HEK293 (cell line): ENCODE results near the gene MTERF4.

Experiments used
- CTCF ChIA-PET: fragments of 350-600 bp; formaldehyde crosslinking; extraction: SDS; loops from one replicate; lab custom pipeline; 2021; ENCODE audit warnings: antibody characterized with exemption; lab: Yijun Ruan, JAX
- POLR2A ChIA-PET: fragments of 300-600 bp; formaldehyde crosslinking; extraction: SDS; loops from one replicate; lab custom pipeline; 2020; ENCODE audit warnings: antibody characterized with exemption, inconsistent platforms; lab: Yijun Ruan, JAX
- H3K27ac ChIP-seq: fragments of 200-500 bp; sonication (Bioruptor generic); 2 replicates; pipeline ENCODE4 v1.5.1; 2014; ENCODE audit warnings: low read depth, low read length, control low read depth, inconsistent platforms; ENCODE audit errors: extremely low read depth
- H3K36me3 ChIP-seq, 2 experiments: fragments of 200-500 bp in 1 of 2; sonication (Bioruptor generic) in 1 of 2; 1 replicate in 1 of 2; 2 replicates in 1 of 2; pipeline ENCODE4 v1.5.1; 2014 to 2017; ENCODE audit warnings: inconsistent platforms in 2 of 2, low read length in 2 of 2; ENCODE audit not compliant: control insufficient read depth in 2 of 2, insufficient read depth in 1 of 2
- H3K4me1 ChIP-seq: fragments of 200-500 bp; sonication (Bioruptor generic); 2 replicates; pipeline ENCODE4 v1.5.1; 2014; ENCODE audit warnings: mild to moderate bottlenecking, low read length, inconsistent platforms; ENCODE audit not compliant: control insufficient read depth, insufficient read depth
- H3K4me3 ChIP-seq: 2 replicates; pipeline ENCODE4 v1.5.1; 2011; ENCODE audit warnings: low read depth, mild to moderate bottlenecking, control low read depth, low read length, moderate library complexity
- H3K9me3 ChIP-seq: fragments of 200-500 bp; sonication (Bioruptor generic); 2 replicates; pipeline ENCODE4 v1.5.1; 2014; ENCODE audit warnings: low read depth, low read length, inconsistent platforms; ENCODE audit not compliant: control insufficient read depth, insufficient read depth
- EGR2 ChIP-seq: fragments of 450-650 bp; formaldehyde crosslinking; IDR thresholded peaks from 2 replicates; pipeline ENCODE4 v1.5.1; 2016; ENCODE audit warnings: low read depth, missing biosample characterization, missing genetic modification characterization
- MZF1 ChIP-seq: fragments of 450-650 bp; formaldehyde crosslinking; IDR thresholded peaks from 2 replicates; pipeline ENCODE4 v1.5.1; 2017; ENCODE audit warnings: missing biosample characterization, missing genetic modification characterization, borderline replicate concordance
- OVOL3 ChIP-seq: fragments of 450-650 bp; formaldehyde crosslinking; IDR thresholded peaks from 2 replicates; pipeline ENCODE4 v1.5.1; 2016; ENCODE audit warnings: missing biosample characterization, missing genetic modification characterization
- RBAK ChIP-seq: fragments of 450-650 bp; formaldehyde crosslinking; IDR thresholded peaks from 2 replicates; pipeline ENCODE4 v1.5.1; 2016; ENCODE audit warnings: missing biosample characterization, missing genetic modification characterization
- SP3 ChIP-seq: fragments of 450-650 bp; formaldehyde crosslinking; IDR thresholded peaks from 2 replicates; pipeline ENCODE4 v1.5.1; 2016; ENCODE audit warnings: missing biosample characterization, missing genetic modification characterization
- WT1 ChIP-seq: fragments of 450-650 bp; formaldehyde crosslinking; IDR thresholded peaks from 2 replicates; pipeline ENCODE4 v1.5.1; 2016; ENCODE audit warnings: missing biosample characterization, missing genetic modification characterization
- ZBTB8A ChIP-seq: fragments of 450-650 bp; formaldehyde crosslinking; IDR thresholded peaks from 2 replicates; pipeline ENCODE4 v1.5.1; 2016; ENCODE audit warnings: missing biosample characterization, missing genetic modification characterization
- ZFHX2 ChIP-seq: fragments of 450-650 bp; formaldehyde crosslinking; conservative IDR thresholded peaks from 2 replicates; pipeline ENCODE4 v1.5.1; 2016; ENCODE audit warnings: missing biosample characterization, missing genetic modification characterization
- ZFP69B ChIP-seq: fragments of 450-650 bp; formaldehyde crosslinking; IDR thresholded peaks from 2 replicates; pipeline ENCODE4 v1.5.1; 2016; ENCODE audit warnings: missing biosample characterization, missing genetic modification characterization
- ZIC2 ChIP-seq: fragments of 450-650 bp; formaldehyde crosslinking; IDR thresholded peaks from 2 replicates; pipeline ENCODE4 v1.5.1; 2016; ENCODE audit warnings: missing biosample characterization, missing genetic modification characterization
- ZNF169 ChIP-seq: fragments of 450-650 bp; formaldehyde crosslinking; IDR thresholded peaks from 2 replicates; pipeline ENCODE4 v1.5.1; 2016; ENCODE audit warnings: missing biosample characterization, missing genetic modification characterization
- ZNF266 ChIP-seq: fragments of 450-650 bp; formaldehyde crosslinking; IDR thresholded peaks from 2 replicates; pipeline ENCODE4 v1.5.1; 2016; ENCODE audit warnings: missing biosample characterization, missing genetic modification characterization, low read depth
- ZNF549 ChIP-seq: fragments of 450-650 bp; IDR thresholded peaks from 2 replicates; pipeline ENCODE4 v1.5.1; 2018; ENCODE audit warnings: missing biosample characterization, missing genetic modification characterization, mild to moderate bottlenecking, inconsistent platforms, moderate library complexity
- ZNF610 ChIP-seq: fragments of 450-650 bp; formaldehyde crosslinking; IDR thresholded peaks from 2 replicates; pipeline ENCODE4 v1.5.1; 2016; ENCODE audit warnings: missing biosample characterization, missing genetic modification characterization, borderline replicate concordance
- ZNF623 ChIP-seq: fragments of 450-650 bp; formaldehyde crosslinking; IDR thresholded peaks from 2 replicates; pipeline ENCODE4 v1.5.1; 2016; ENCODE audit warnings: missing biosample characterization, missing genetic modification characterization
- ZNF747 ChIP-seq: fragments of 450-650 bp; formaldehyde crosslinking; IDR thresholded peaks from 2 replicates; pipeline ENCODE4 v1.5.1; 2016; ENCODE audit warnings: missing biosample characterization, missing genetic modification characterization
- ZNF785 ChIP-seq: fragments of 450-650 bp; formaldehyde crosslinking; IDR thresholded peaks from 2 replicates; pipeline ENCODE4 v1.5.1; 2016; ENCODE audit warnings: missing biosample characterization, missing genetic modification characterization
- TF ChIP-seq, protein P1 (sequence below): fragments of 450-650 bp; formaldehyde crosslinking; IDR thresholded peaks from 2 replicates; pipeline ENCODE4 v1.5.1; 2016; ENCODE audit warnings: missing biosample characterization, missing genetic modification characterization, borderline replicate concordance
- TF ChIP-seq, protein P2 (sequence below): fragments of 450-650 bp; formaldehyde crosslinking; IDR thresholded peaks from 2 replicates; pipeline ENCODE4 v1.5.1; 2016; ENCODE audit warnings: missing biosample characterization, missing genetic modification characterization, low read depth
- TF ChIP-seq, protein P3 (sequence below): fragments of 450-650 bp; formaldehyde crosslinking; IDR thresholded peaks from 2 replicates; pipeline ENCODE4 v1.5.1; 2016; ENCODE audit warnings: missing biosample characterization, missing genetic modification characterization

Gene MTERF4

DNA sequence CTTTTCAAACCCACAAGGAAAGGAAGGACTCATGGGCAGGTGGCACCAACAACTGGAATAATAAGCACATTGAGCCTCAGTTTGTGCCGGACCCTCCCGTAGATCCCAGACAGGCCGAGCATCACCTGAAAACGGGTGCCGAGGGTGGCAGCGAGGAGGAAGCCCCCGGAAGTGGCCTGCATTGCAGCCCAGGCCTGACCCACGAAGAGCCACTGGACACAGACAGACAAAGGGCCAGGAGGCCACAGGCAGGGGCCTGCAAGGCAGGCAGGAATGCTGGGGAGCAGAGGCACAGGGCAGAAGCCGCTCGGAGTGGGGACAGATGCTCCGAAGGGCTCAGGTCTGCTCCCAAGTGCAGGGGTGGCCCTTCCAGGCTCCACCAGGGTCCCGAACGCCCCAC is 31.7 kb downstream of the MTERF4 start (continued):
- TF ChIP-seq, protein P1, sequence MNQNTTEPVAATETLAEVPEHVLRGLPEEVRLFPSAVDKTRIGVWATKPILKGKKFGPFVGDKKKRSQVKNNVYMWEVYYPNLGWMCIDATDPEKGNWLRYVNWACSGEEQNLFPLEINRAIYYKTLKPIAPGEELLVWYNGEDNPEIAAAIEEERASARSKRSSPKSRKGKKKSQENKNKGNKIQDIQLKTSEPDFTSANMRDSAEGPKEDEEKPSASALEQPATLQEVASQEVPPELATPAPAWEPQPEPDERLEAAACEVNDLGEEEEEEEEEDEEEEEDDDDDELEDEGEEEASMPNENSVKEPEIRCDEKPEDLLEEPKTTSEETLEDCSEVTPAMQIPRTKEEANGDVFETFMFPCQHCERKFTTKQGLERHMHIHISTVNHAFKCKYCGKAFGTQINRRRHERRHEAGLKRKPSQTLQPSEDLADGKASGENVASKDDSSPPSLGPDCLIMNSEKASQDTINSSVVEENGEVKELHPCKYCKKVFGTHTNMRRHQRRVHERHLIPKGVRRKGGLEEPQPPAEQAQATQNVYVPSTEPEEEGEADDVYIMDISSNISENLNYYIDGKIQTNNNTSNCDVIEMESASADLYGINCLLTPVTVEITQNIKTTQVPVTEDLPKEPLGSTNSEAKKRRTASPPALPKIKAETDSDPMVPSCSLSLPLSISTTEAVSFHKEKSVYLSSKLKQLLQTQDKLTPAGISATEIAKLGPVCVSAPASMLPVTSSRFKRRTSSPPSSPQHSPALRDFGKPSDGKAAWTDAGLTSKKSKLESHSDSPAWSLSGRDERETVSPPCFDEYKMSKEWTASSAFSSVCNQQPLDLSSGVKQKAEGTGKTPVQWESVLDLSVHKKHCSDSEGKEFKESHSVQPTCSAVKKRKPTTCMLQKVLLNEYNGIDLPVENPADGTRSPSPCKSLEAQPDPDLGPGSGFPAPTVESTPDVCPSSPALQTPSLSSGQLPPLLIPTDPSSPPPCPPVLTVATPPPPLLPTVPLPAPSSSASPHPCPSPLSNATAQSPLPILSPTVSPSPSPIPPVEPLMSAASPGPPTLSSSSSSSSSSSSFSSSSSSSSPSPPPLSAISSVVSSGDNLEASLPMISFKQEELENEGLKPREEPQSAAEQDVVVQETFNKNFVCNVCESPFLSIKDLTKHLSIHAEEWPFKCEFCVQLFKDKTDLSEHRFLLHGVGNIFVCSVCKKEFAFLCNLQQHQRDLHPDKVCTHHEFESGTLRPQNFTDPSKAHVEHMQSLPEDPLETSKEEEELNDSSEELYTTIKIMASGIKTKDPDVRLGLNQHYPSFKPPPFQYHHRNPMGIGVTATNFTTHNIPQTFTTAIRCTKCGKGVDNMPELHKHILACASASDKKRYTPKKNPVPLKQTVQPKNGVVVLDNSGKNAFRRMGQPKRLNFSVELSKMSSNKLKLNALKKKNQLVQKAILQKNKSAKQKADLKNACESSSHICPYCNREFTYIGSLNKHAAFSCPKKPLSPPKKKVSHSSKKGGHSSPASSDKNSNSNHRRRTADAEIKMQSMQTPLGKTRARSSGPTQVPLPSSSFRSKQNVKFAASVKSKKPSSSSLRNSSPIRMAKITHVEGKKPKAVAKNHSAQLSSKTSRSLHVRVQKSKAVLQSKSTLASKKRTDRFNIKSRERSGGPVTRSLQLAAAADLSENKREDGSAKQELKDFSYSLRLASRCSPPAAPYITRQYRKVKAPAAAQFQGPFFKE (tag by site-specific recombination): no peak
- no peak for TF ChIP-seq ZNF623 (tag by site-specific recombination)
- TF ChIP-seq RBAK: no peak
- TF ChIP-seq OVOL3: no peak
- TF ChIP-seq ZNF549 (tag by site-specific recombination): no peak
- no peak for TF ChIP-seq WT1 (tag by site-specific recombination)
- TF ChIP-seq, protein P2, sequence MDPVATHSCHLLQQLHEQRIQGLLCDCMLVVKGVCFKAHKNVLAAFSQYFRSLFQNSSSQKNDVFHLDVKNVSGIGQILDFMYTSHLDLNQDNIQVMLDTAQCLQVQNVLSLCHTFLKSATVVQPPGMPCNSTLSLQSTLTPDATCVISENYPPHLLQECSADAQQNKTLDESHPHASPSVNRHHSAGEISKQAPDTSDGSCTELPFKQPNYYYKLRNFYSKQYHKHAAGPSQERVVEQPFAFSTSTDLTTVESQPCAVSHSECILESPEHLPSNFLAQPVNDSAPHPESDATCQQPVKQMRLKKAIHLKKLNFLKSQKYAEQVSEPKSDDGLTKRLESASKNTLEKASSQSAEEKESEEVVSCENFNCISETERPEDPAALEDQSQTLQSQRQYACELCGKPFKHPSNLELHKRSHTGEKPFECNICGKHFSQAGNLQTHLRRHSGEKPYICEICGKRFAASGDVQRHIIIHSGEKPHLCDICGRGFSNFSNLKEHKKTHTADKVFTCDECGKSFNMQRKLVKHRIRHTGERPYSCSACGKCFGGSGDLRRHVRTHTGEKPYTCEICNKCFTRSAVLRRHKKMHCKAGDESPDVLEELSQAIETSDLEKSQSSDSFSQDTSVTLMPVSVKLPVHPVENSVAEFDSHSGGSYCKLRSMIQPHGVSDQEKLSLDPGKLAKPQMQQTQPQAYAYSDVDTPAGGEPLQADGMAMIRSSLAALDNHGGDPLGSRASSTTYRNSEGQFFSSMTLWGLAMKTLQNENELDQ (tag by site-specific recombination): no peak
- TF ChIP-seq ZNF785: no peak
- TF ChIP-seq ZBTB8A (tag by site-specific recombination): no peak
- no peak for TF ChIP-seq ZNF266
- TF ChIP-seq ZNF169 (tag by site-specific recombination): no peak

DNA sequence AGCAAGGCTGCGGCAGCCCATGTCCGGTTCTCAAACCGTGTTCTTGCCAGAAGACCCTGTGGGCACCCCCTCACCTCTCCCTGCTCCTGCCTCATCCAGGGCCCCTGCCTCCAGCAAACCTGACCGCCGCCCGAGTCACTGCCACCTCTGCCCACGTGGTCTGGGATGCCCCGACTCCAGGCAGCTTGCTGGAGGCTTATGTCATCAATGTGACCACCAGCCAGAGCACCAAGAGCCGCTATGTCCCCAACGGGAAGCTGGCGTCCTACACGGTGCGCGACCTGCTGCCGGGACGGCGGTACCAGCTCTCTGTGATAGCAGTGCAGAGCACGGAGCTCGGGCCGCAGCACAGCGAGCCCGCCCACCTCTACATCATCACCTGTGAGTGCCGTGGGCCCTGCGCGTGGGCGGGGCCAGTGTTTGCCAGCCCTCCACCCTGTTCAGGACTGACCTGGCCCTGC is 32.2 kb downstream of the MTERF4 start:
- TF ChIP-seq ZNF747 (no peak), ZFP69B (tag by site-specific recombination) (no peak), ZFHX2 (tag by site-specific recombination) (peak; percentile 61), MZF1 (no peak), SP3 (tag by site-specific recombination) (no peak), EGR2 (tag by site-specific recombination) (0 out of 2 replicates have a peak, but pooled peaks have one; percentile 15), ZIC2 (tag by site-specific recombination) (no peak), ZNF610 (tag by site-specific recombination) (no peak)
- TF ChIP-seq, protein P3, sequence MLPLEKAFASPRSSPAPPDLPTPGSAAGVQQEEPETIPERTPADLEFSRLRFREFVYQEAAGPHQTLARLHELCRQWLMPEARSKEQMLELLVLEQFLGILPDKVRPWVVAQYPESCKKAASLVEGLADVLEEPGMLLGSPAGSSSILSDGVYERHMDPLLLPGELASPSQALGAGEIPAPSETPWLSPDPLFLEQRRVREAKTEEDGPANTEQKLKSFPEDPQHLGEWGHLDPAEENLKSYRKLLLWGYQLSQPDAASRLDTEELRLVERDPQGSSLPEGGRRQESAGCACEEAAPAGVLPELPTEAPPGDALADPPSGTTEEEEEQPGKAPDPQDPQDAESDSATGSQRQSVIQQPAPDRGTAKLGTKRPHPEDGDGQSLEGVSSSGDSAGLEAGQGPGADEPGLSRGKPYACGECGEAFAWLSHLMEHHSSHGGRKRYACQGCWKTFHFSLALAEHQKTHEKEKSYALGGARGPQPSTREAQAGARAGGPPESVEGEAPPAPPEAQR (tag by site-specific recombination): no peak
- H3K27ac ChIP-seq: no peak overlapping the region
- no peaks in the 10 kb centered on the region for H3K4me1 ChIP-seq
- CTCF ChIA-PET: interaction anchor here (1.1 kb wide), 1 partner anchor 69 kb away, joined by 4 read pairs; no protein-coding TSS in a partner anchor
- peaks cover 0 to 8% of the 10 kb centered on the region in 2 experiments; a peak in 1 of 3 replicates for H3K36me3 ChIP-seq
- H3K9me3 ChIP-seq: no peaks in the 10 kb centered on the region
- H3K4me3 ChIP-seq: no peak overlapping the region
- POLR2A ChIA-PET: no interaction called here
